Measurements from ENCODE around the gene ATP5ME. TPM values are rescaled to one million over a fixed set of nuclear protein-coding genes. Genes with fewer than 3 reads are reported as not detected.
"Not testable (repeated sequence)": the region's sequence is repeated elsewhere in the genome, so short reads cannot be mapped to it uniquely, and the experiment has no call there.

Gene ATP5ME
- total RNA-seq, 6 experiments from 2014 or later: 181 to 374 (median 290) TPM

DNA sequence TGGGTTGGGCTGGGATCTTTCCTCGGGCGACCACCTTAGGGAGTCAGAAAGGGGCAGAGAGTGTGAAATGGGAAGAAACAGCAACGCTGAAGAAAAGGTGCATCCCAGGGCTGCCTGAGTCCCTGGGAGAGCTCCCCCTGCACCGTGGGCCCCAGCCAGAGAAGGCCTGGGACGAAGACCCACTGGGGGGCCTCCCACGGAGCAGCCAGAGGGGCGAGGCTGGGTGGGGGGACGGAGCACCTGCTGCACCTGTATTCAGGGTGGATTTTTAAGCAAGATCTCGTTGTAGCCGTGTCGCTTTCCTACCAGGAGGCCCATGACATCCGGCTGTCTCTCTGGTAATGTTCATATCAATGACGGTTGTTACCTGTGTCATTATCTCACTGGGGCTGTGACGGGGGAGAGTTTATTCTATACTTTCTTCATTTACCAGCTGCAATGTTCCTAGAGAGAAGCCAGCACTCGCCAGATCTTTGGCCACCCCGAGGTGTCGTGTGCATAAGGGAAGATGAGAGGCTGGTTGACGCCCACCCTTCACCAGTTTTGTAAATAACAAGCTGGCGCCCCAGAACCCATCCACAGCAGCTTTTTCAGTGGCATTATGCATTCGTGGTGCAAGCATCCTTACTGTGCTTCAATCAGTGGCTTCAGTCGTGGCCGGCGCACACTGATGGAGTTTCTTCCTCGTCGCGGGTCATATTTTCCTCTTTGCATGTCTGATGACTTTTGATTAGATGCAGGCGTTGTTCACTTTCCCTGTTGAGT is 25.9 kb upstream of the ATP5ME start:
- Mint-ChIP-seq H3K27me3 (ENCODE audit: insufficient read depth) (peaks cover 18% of the 10 kb centered on the region), H3K9me3 (no peaks in the 10 kb centered on the region), H3K4me3 (no peak overlapping the region), H3K4me1 (ENCODE audit: low read depth) (no peaks in the 10 kb centered on the region), H3K36me3 (ENCODE audit: low read depth) (no peaks in the 10 kb centered on the region), H3K27ac (no peak overlapping the region)
- no peak for DNase-seq
- no peak for TF ChIP-seq CTCF (IDR thresholded peaks at IDR 0.05)

DNA sequence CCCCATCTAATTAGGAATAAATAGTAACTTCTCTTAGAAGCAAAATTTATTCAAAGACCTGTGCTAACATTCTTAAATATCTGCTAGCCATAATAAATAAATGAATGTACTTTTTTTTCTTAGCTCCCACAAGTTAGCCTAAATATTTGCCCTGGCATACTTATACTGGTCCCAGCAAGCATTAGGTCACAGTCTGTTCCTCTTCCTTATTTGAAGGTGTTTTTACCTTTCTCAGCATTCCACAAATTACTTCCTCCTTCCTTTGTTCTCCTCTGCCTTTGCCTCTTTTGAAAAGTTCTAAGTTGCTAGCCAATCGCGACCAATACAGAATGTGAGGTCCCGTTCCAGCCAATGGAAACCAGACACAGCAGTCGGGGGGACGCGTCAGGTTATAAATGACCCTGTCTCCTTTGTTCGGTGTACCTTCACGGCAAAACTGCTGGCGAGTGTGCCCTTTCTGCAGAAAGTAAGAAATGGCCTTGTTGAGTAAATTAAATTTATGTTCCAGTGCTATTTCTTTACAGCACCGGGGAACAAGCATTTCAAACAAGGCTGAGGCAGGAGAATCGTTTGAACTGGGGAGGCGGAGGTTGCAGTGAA is 20.4 kb upstream of the ATP5ME start:
- H3K9me3 Mint-ChIP-seq; DNase-seq; H3K36me3 Mint-ChIP-seq (ENCODE audit: low read depth); H3K4me3 Mint-ChIP-seq; H3K4me1 Mint-ChIP-seq (ENCODE audit: low read depth); H3K27ac Mint-ChIP-seq: not testable (repeated sequence)
- H3K27me3 Mint-ChIP-seq (ENCODE audit: insufficient read depth): peaks cover 23% of the 10 kb centered on the region

GRCh38 chr4:692771-693554 is 18.9 kb upstream of the ATP5ME start:
- no peaks in the 10 kb centered on the region for H3K9me3 Mint-ChIP-seq
- no peak overlapping the region for H3K27ac Mint-ChIP-seq
- DNase-seq: no peak
- TF ChIP-seq CTCF (IDR thresholded peaks at IDR 0.05): no peak
- H3K4me1 Mint-ChIP-seq (ENCODE audit: low read depth): peaks cover 1% of the 10 kb centered on the region
- peaks cover 21% of the 10 kb centered on the region for H3K27me3 Mint-ChIP-seq (ENCODE audit: insufficient read depth)
- no peak overlapping the region for H3K4me3 Mint-ChIP-seq
- H3K36me3 Mint-ChIP-seq (ENCODE audit: low read depth): no peaks in the 10 kb centered on the region

DNA sequence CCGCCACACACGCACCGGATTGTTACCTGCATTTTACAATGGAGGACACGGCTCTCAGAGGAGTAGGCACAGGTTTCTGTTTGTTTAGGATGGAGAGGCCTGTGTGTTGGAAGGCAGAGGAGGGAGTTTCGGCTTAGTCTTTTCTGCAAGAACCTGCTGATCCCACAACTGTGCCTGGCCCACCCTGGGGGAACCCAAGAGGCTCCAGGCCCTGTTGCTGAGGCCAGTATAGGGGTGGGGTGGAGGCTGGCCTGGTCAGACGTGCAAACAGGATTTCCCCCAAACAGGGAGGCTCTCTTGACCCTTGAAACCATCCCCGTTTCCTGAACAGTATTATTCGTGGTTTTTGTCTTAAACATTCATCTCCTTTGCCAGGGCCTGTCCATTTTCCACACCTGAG is 15.6 kb upstream of the ATP5ME start:
- Mint-ChIP-seq H3K4me3 (no peak overlapping the region), H3K9me3 (no peaks in the 10 kb centered on the region), H3K4me1 (ENCODE audit: low read depth) (peaks cover 12% of the 10 kb centered on the region), H3K27me3 (ENCODE audit: insufficient read depth) (peaks cover 12% of the 10 kb centered on the region), H3K36me3 (ENCODE audit: low read depth) (no peaks in the 10 kb centered on the region), H3K27ac (no peak overlapping the region)
- DNase-seq: no peak
- no peak for TF ChIP-seq CTCF (IDR thresholded peaks at IDR 0.05)

- peaks cover 10% of the 10 kb centered on the region for H3K27me3 Mint-ChIP-seq (ENCODE audit: insufficient read depth)
- no peak for DNase-seq
- H3K9me3 Mint-ChIP-seq: no peaks in the 10 kb centered on the region
- H3K27ac Mint-ChIP-seq: peak within 1 kb of the TSS; percentile 97
- peak within 1 kb of the TSS; percentile 82; the same call in 1 of the 2 replicates for H3K4me3 Mint-ChIP-seq
- TF ChIP-seq CTCF (IDR thresholded peaks at IDR 0.05): no peak
- no peaks in the 10 kb centered on the region for H3K36me3 Mint-ChIP-seq (ENCODE audit: low read depth)
- peaks cover 12% of the 10 kb centered on the region for H3K4me1 Mint-ChIP-seq (ENCODE audit: low read depth)
These were observed 15.0 kb upstream of the ATP5ME start, which contains the start of gene SLC49A3 for GRCh38 chr4:688854-689681. SLC49A3 (minus strand) TSS chr4:689151; CDS start chr4:689127, 24 bp downstream.
